AG04449 (cell line): Measurements from ENCODE around the gene CYTH2.

ENCODE experiments used
- CTCF ChIA-PET: fragments of 350-600 bp; formaldehyde crosslinking; extraction: SDS; loops from one replicate; lab custom pipeline; 2021; ENCODE audit warnings: antibody characterized with exemption; lab: Yijun Ruan, JAX
- POLR2A ChIA-PET: fragments of 400-600, 350-600 bp; formaldehyde crosslinking; extraction: SDS; loops from one replicate; lab custom pipeline; 2020; ENCODE audit warnings: antibody characterized with exemption, inconsistent platforms; lab: Yijun Ruan, JAX
- DNase-seq: peaks from one replicate; pipeline ENCODE4 v3.0.0-alpha.2; 2010; ENCODE audit warnings: low read depth, low spot score
- H3K4me3 ChIP-seq: 2 replicates; pipeline ENCODE4 v1.5.1; 2011; ENCODE audit warnings: low read depth, mild to moderate bottlenecking, control low read depth, low read length
- TF ChIP-seq, protein P1 (sequence below): IDR thresholded peaks from one replicate; pipeline ENCODE4 v1.5.1; 2011; ENCODE audit warnings: mild to moderate bottlenecking, moderate library complexity, low read length, control low read depth, inconsistent platforms; ENCODE audit not compliant: insufficient read depth; ENCODE audit errors: missing control alignments

Gene CYTH2

DNA sequence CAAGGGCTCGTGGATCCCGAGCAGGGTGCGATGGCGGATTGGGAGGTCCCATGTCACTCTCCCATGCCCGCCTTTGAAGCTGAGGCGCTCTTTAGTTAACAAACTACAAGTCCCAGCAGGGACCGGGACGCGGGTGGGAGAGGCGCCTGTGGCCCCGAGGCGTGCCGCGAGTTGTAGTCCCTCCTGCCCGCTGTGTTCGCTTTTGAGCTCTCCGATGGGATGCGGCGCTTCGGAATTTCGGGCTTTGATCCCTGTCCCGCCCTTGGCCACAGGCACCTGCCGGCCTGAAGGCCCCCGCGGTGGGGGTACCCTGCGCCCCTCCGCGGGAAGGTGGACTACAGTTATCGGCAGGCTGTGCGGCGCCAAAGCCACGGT, 11.0 kb downstream of the CYTH2 start:
- DNase-seq, result no peak
- ChIA-PET CTCF (interaction anchor here (1.3 to 4.6 kb wide), 3 partner anchors 10 to 104 kb away, joined by 5 to 48 read pairs (median 14); no protein-coding TSS in a partner anchor), POLR2A (interaction anchor here (1.1 kb wide), 1 partner anchor 10 kb away, joined by 3 read pairs; no protein-coding TSS in a partner anchor)
- TF ChIP-seq, protein P1, sequence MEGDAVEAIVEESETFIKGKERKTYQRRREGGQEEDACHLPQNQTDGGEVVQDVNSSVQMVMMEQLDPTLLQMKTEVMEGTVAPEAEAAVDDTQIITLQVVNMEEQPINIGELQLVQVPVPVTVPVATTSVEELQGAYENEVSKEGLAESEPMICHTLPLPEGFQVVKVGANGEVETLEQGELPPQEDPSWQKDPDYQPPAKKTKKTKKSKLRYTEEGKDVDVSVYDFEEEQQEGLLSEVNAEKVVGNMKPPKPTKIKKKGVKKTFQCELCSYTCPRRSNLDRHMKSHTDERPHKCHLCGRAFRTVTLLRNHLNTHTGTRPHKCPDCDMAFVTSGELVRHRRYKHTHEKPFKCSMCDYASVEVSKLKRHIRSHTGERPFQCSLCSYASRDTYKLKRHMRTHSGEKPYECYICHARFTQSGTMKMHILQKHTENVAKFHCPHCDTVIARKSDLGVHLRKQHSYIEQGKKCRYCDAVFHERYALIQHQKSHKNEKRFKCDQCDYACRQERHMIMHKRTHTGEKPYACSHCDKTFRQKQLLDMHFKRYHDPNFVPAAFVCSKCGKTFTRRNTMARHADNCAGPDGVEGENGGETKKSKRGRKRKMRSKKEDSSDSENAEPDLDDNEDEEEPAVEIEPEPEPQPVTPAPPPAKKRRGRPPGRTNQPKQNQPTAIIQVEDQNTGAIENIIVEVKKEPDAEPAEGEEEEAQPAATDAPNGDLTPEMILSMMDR, result no peak
- H3K4me3 ChIP-seq, result peak overlapping the region; percentile 42

GRCh38 chr19:48480558-48481500, 11.7 kb downstream of the CYTH2 start:
- peak overlapping the region; percentile 42 for H3K4me3 ChIP-seq

DNA sequence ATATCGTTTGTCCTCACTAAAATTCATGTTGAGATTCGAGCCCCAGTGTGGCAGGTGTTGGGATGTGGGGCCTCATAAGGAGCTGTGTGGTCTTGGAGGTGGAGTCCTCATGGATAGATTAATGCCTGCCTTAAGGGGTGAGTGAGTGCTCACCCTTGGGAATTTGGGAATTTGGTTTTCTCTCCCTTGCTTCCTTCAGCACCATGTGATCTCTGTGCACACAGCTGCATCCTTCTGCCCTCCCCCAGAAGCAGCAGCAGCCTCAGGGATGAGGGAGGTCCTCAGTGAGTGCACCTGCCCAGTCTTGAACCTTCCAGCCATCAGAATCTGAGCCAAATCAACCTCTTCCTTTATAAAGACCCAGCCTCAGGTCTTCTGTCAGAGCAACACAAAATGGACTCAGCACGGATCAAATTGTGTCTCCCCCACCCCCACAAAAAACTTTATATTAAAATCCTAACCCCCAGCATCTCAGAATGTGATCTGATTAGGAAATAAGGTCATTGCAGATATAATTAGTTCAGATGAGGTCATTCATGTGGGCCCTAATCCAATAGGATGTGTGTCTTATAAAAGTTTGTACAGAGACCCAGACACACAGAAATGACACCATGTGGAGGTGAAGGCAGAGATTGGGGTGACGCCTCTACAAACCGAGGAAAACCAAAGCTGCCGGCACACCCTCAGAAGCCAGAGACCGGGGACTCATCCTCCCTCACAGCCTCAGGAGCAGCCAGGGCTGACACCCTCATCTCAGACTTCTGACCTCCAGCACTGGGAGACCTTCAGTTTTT, 12.9 kb downstream of the CYTH2 start:
- ChIA-PET CTCF (interaction anchor here (0.7 to 4.6 kb wide), 5 partner anchors 8 to 105 kb away, joined by 3 to 48 read pairs (median 4); partner anchors contain the start of gene KDELR1), POLR2A (no interaction called here)

More at GRCh38 chr19:48480558-48481500, 11.7 kb downstream of the CYTH2 start:
- no peak for DNase-seq
- ChIA-PET CTCF (interaction anchor here (0.7 to 4.6 kb wide), 8 partner anchors 9 to 128 kb away, joined by 3 to 48 read pairs (median 3); partner anchors contain the start of gene KDELR1), POLR2A (interaction anchor here (0.7 to 1.1 kb wide), 3 partner anchors 8 to 11 kb away, joined by 3 read pairs; no protein-coding TSS in a partner anchor)
- TF ChIP-seq, protein P1, result no peak

DNA sequence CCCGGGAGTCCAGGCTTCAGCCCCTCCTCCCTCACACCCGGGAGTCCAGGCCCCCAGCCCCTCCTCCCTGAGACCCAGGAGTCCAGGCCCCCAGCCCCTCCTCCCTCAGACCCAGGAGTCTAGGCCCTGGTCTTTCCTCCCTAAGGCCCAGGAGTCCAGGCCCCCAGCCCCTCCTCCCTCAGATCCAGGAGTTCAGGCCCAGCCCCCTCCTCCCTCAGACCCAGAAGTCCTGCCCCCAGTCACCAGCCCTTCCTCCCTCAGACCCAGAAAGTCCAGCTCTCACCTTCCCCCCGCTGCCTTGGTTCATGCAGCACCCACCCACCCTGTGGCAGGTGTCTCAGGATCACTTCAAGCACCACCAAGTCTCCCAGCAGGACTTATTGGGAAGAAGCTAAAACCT, 14.1 kb downstream of the CYTH2 start:
- POLR2A ChIA-PET, result no interaction called here
- TF ChIP-seq, protein P1, result no peak
- no peak for DNase-seq
- H3K4me3 ChIP-seq, result no peak overlapping the region
- CTCF ChIA-PET, result no interaction called here

More for the DNA sequence above, 12.9 kb downstream of the CYTH2 start:
- DNase-seq, result no peak
- H3K4me3 ChIP-seq, result no peak overlapping the region
- TF ChIP-seq, protein P1, result no peak

GRCh38 chr19:48484247-48484893, 15.2 kb downstream of the CYTH2 start:
- ChIA-PET POLR2A (no interaction called here), CTCF (interaction anchor here (0.5 kb wide), 1 partner anchor 87 kb away, joined by 3 read pairs; no protein-coding TSS in a partner anchor)
- no peak overlapping the region for H3K4me3 ChIP-seq
- DNase-seq, result no peak
- TF ChIP-seq, protein P1, result no peak
